K562 (cell line): ENCODE data around the gene SLC6A6. TPM values are rescaled to one million over a fixed set of nuclear protein-coding genes. Genes with fewer than 3 reads are reported as not detected.
A peak's percentile ranks its signal among the peaks of the same experiment; 100 is the strongest.

ENCODE experiments used
- CEBPG ChIP-seq, 3 experiments: fragments of 200-800 bp in 1 of 3; sonication (Bioruptor generic) in 1 of 3; sonication (generic) in 1 of 3; formaldehyde crosslinking in 1 of 3; IDR thresholded peaks in 2 of 3; conservative IDR thresholded peaks in 1 of 3; 2 replicates each; pipeline versions ENCODE4 v1.6.1 to v1.8.0; 2016 to 2022; ENCODE audit warnings: missing compliant biosample characterization in 2 of 3, missing genetic modification characterization in 2 of 3, mild to moderate bottlenecking in 1 of 3, missing genetic modification reagents in 1 of 3
- CREB1 ChIP-seq, 2 experiments: sonication (generic) in 1 of 2; formaldehyde crosslinking in 1 of 2; IDR thresholded peaks; 2 replicates each; pipeline versions ENCODE4 v1.6.1 to v1.8.0; 2012 to 2022; ENCODE audit warnings: inconsistent platforms in 1 of 2, mild to moderate bottlenecking in 1 of 2, missing genetic modification reagents in 1 of 2, moderate library complexity in 1 of 2
- ESRRA ChIP-seq: fragments of 450-650 bp; IDR thresholded peaks from 2 replicates; pipeline ENCODE4 v1.6.1; 2014; ENCODE audit warnings: low read depth, mild to moderate bottlenecking, moderate library complexity, borderline replicate concordance
- ETS2 ChIP-seq: IDR thresholded peaks from 2 replicates; pipeline ENCODE4 v1.6.1; 2016; ENCODE audit warnings: borderline replicate concordance, missing genetic modification characterization, mild to moderate bottlenecking, moderate library complexity, missing compliant biosample characterization; ENCODE audit not compliant: poor library complexity, severe bottlenecking
- FOXA1 ChIP-seq: fragments of 450-650 bp; IDR thresholded peaks from 2 replicates; pipeline ENCODE4 v1.6.1; 2016; ENCODE audit warnings: mild to moderate bottlenecking, borderline replicate concordance
- GTF2F1 ChIP-seq: IDR thresholded peaks from 2 replicates; pipeline ENCODE4 v1.6.1; 2011; ENCODE audit warnings: low read depth, low read length, improper control_type of control experiment
- HCFC1 ChIP-seq: IDR thresholded peaks from 2 replicates; pipeline ENCODE4 v1.6.1; 2012; ENCODE audit warnings: low read depth, low read length, improper control_type of control experiment
- HNRNPL ChIP-seq: fragments of 200-400 bp; formaldehyde crosslinking; IDR thresholded peaks from 2 replicates; pipeline ENCODE4 v1.6.1; 2017; ENCODE audit warnings: low read depth, mild to moderate bottlenecking, low read length
- L3MBTL2 ChIP-seq: fragments of 450-650 bp; IDR thresholded peaks from 2 replicates; pipeline ENCODE4 v1.6.1; 2016; ENCODE audit warnings: mild to moderate bottlenecking, moderate library complexity
- LCOR ChIP-seq: sonication (generic); formaldehyde crosslinking; IDR thresholded peaks from 2 replicates; pipeline ENCODE4 v1.8.0; 2022; ENCODE audit warnings: mild to moderate bottlenecking, missing genetic modification reagents
- MED1 ChIP-seq: sonication (generic); formaldehyde crosslinking; IDR thresholded peaks from 2 replicates; pipeline ENCODE4 v1.8.1; 2023; ENCODE audit warnings: missing genetic modification reagents, borderline replicate concordance
- POLR3G ChIP-seq: IDR thresholded peaks from 2 replicates; pipeline ENCODE4 v1.6.1; 2011; ENCODE audit not compliant: insufficient read length, insufficient replicate concordance; ENCODE audit errors: extremely low read depth
- PRPF4 ChIP-seq: fragments of 200-400 bp; formaldehyde crosslinking; IDR thresholded peaks from one replicate; pipeline ENCODE4 v1.6.1; 2017; ENCODE audit warnings: low read length, low read depth, mild to moderate bottlenecking; ENCODE audit not compliant: insufficient read depth, poor library complexity, severe bottlenecking
- RBM39 ChIP-seq: fragments of 200-400 bp; formaldehyde crosslinking; optimal IDR thresholded peaks from 2 replicates; pipeline ENCODE3; 2018; ENCODE audit warnings: low read depth, low read length
- SETDB1 ChIP-seq: IDR thresholded peaks from one replicate; pipeline ENCODE4 v1.6.1; 2012; ENCODE audit warnings: low read length, control low read depth, inconsistent platforms
- SMAD2 ChIP-seq: fragments of 150-350 bp; IDR thresholded peaks from 2 replicates; pipeline ENCODE4 v1.6.1; 2014; ENCODE audit warnings: low read depth, mild to moderate bottlenecking, low read length
- SRF ChIP-seq, 2 experiments: fragments of 250-450, 450-650 bp in 1 of 2; sonication (Bioruptor Pico) in 1 of 2; sonication (generic) in 1 of 2; formaldehyde crosslinking; IDR thresholded peaks; 2 replicates each; pipeline versions ENCODE4 v1.5.0 to v1.5.1; 2020 to 2022; ENCODE audit warnings: mild to moderate bottlenecking in 1 of 2, missing genetic modification reagents in 1 of 2
- TBP ChIP-seq: optimal IDR thresholded peaks from 2 replicates; pipeline ENCODE3; 2011; ENCODE audit warnings: low read depth, low read length, improper control_type of control experiment
- ZNF589 ChIP-seq: fragments of 200-800 bp; sonication (Bioruptor generic); IDR thresholded peaks from 2 replicates; pipeline ENCODE4 v1.6.1; 2016; ENCODE audit warnings: low read depth, missing genetic modification characterization, missing compliant biosample characterization
- ZNF668 ChIP-seq: fragments of 250-450 bp; sonication (Bioruptor Pico); IDR thresholded peaks from 2 replicates; pipeline ENCODE4 v1.8.0; 2022; ENCODE audit warnings: mild to moderate bottlenecking, inconsistent platforms
- ZNF79 ChIP-seq: fragments of 250-450 bp; sonication (Bioruptor Pico); IDR thresholded peaks from 2 replicates; pipeline ENCODE4 v1.4.0; 2020; ENCODE audit warnings: low read depth, mild to moderate bottlenecking, moderate library complexity
- polyA plus RNA-seq, 8 experiments: library from polyadenylated mRNA; depleted of rRNA in 4 of 8; stranded (reverse) in 5 of 8; unstranded in 3 of 8; fragments of >200 nt; fragmentation: Nextera tagmentation in 2 of 8; fragmentation: Illumina TruSeq in 1 of 8; extraction: Ambion mirVana in 2 of 8; extraction: Trizol in 1 of 8; gene quantifications; 2 replicates each; pipeline versions ENCODE4 v1.2.1 to v1.2.3, GENCODE V29; 2011 to 2014; ENCODE audit warnings: inconsistent platforms in 1 of 8, missing spikeins in 1 of 8
- total RNA-seq, 7 experiments: library from RNA; depleted of rRNA in 6 of 7; stranded (reverse); fragments of >200 nt in 6 of 7; fragmentation: Illumina TruSeq in 2 of 7; extraction: Trizol in 2 of 7; gene quantifications; 2 replicates each; pipeline versions ENCODE4 v1.2.1 to v1.2.3, GENCODE V29; 2011 to 2021; ENCODE audit warnings: low replicate concordance in 1 of 7
- TF ChIP-seq, protein P1 (sequence below), 2 experiments: IDR thresholded peaks; 2 replicates each; pipeline ENCODE4 v1.6.1; 2011; ENCODE audit warnings: borderline replicate concordance in 1 of 2, control low read depth in 1 of 2, low read depth in 1 of 2, low read length in 1 of 2, mild to moderate bottlenecking in 1 of 2, mixed read lengths in 1 of 2, moderate library complexity in 1 of 2; ENCODE audit not compliant: insufficient read depth in 1 of 2, insufficient read length in 1 of 2, poor library complexity in 1 of 2, severe bottlenecking in 1 of 2; ENCODE audit errors: extremely low read depth in 1 of 2
- TF ChIP-seq, protein P2 (sequence below): fragments of 450-650 bp; formaldehyde crosslinking; IDR thresholded peaks from 2 replicates; pipeline ENCODE4 v1.4.0; 2022; ENCODE audit warnings: mild to moderate bottlenecking, moderate library complexity
- TF ChIP-seq, protein P3 (sequence below): IDR thresholded peaks from 2 replicates; pipeline ENCODE4 v1.6.1; 2012; ENCODE audit warnings: low read depth, low read length, improper control_type of control experiment, borderline replicate concordance

Gene SLC6A6
- total and polyA plus RNA-seq, 9 of the 15 experiments (the other 6 are each of a cell fraction or from before 2014, with no cell fraction given): 12.3 to 203 (median 93.2) TPM

DNA sequence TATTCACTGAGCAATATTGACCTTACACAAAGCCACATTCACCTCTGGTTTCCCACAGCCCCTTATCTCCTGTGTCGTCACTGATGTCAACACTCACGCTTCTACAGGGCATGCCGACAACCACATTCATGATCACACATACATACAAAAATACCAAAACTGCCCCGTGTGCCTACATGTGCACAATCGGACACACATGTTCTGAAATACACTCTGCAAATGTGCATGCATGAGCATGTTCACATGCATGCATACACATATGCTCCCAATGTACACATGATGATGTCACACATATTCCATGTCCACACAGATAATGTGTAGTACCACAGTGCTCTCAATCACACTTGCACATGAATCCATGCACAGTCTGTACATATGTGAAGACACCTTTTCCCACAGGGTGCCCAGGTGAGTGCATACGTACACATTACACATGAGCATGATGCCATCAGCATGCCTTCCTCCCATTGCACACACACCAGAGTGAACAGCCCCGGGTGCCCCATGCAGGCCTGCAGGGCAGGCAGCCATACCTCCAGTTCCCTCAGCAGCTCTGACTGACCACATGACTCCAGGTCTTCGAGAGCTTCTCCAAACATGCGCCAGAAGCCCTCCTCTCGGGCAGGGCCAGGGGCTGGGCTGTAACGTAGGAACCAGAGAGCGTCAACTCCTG lies 100.8 kb downstream of the SLC6A6 start (continued):
- TF ChIP-seq L3MBTL2 (no peak), CEBPG (CRISPR knock-in tag; IDR thresholded peaks at IDR 0.05) (peak; percentile 47; the same call in 1 of the 2 replicates), CEBPG (tag; conservative IDR thresholded peaks at IDR 0.05 in 1 of 2, IDR thresholded peaks at IDR 0.05 in 1 of 2) (peak in 1 of 2 experiments; percentile 70; a peak in 2 of 4 replicates), ZNF589 (no peak), FOXA1 (no peak), ZNF668 (CRISPR knock-in tag) (no peak), SMAD2 (no peak), RBM39 (no peak), ZNF79 (CRISPR knock-in tag) (no peak), MED1 (CRISPR knock-in tag) (no peak), GTF2F1 (no peak), ETS2 (tag) (no peak), HNRNPL (no peak), TBP (no peak), PRPF4 (no peak), SETDB1 (no peak), HCFC1 (no peak), SRF (CRISPR knock-in tag; IDR thresholded peaks at IDR 0.05) (no peak), LCOR (CRISPR knock-in tag) (no peak), CREB1 (IDR thresholded peaks at IDR 0.05) (peak; percentile 64; the same call in 1 of the 2 replicates), CREB1 (CRISPR knock-in tag; IDR thresholded peaks at IDR 0.05) (peak; percentile 80), POLR3G (no peak), ESRRA (no peak; the same call in 1 of the 2 replicates)
- TF ChIP-seq, protein P1, sequence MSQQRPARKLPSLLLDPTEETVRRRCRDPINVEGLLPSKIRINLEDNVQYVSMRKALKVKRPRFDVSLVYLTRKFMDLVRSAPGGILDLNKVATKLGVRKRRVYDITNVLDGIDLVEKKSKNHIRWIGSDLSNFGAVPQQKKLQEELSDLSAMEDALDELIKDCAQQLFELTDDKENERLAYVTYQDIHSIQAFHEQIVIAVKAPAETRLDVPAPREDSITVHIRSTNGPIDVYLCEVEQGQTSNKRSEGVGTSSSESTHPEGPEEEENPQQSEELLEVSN (IDR thresholded peaks at IDR 0.05; ENCODE audit: borderline replicate concordance in 1 of 2, extremely low read depth in 1 of 2, insufficient read depth in 1 of 2, insufficient read length in 1 of 2, low read depth in 1 of 2, low read length in 1 of 2, poor library complexity in 1 of 2, severe bottlenecking in 1 of 2): peak in 1 of 2 experiments; percentile 17
- TF ChIP-seq, protein P2, sequence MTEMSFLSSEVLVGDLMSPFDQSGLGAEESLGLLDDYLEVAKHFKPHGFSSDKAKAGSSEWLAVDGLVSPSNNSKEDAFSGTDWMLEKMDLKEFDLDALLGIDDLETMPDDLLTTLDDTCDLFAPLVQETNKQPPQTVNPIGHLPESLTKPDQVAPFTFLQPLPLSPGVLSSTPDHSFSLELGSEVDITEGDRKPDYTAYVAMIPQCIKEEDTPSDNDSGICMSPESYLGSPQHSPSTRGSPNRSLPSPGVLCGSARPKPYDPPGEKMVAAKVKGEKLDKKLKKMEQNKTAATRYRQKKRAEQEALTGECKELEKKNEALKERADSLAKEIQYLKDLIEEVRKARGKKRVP (CRISPR knock-in tag): no peak
- TF ChIP-seq, protein P3, sequence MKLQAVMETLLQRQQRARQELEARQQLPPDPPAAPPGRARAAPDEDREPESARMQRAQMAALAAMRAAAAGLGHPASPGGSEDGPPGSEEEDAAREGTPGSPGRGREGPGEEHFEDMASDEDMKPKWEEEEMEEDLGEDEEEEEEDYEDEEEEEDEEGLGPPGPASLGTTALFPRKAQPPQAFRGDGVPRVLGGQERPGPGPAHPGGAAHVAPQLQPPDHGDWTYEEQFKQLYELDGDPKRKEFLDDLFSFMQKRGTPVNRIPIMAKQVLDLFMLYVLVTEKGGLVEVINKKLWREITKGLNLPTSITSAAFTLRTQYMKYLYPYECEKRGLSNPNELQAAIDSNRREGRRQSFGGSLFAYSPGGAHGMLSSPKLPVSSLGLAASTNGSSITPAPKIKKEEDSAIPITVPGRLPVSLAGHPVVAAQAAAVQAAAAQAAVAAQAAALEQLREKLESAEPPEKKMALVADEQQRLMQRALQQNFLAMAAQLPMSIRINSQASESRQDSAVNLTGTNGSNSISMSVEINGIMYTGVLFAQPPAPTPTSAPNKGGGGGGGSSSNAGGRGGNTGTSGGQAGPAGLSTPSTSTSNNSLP: no peak
